Measurements from ENCODE around the gene LRP10.

Gene LRP10

GRCh38 chr14:22865424-22866405 lies 5.8 kb upstream of the LRP10 start:
- DNase-seq: peak; percentile 47
- TF ChIP-seq POLR2A (IDR thresholded peaks at IDR 0.05; ENCODE audit: low read length) (no peak), GATA1 (IDR thresholded peaks at IDR 0.05; ENCODE audit: low read depth, low read length) (no peak)

GRCh38 chr14:22866874-22867273 lies 4.7 kb upstream of the LRP10 start:
- TF ChIP-seq GATA1 (IDR thresholded peaks at IDR 0.05; ENCODE audit: low read depth, low read length): no peak
- TF ChIP-seq POLR2A (IDR thresholded peaks at IDR 0.05; ENCODE audit: low read length): no peak
- no peak for DNase-seq

DNA sequence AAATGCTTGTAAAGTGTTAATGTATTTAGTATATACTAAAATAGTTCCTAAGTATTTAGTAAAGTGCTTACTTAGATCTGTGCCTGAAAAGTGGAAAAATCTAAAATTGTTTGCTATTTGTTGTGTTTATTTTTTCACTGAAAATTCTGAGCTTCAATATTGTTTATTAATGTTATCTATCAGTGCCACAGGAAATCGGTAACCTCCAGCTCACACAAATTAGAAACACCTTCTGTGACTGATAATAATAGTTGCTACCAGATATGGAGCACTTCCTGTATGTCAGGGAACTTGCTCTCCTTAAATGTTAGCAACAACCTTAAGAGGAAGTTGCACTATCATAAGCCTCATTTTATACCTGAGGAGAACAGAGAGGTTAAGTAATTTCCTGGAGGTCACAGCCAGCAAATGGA lies 723 bp upstream of the LRP10 start:
- DNase-seq: peak in 1 of 2 experiments; percentile 85
- no peak for TF ChIP-seq POLR2A (IDR thresholded peaks at IDR 0.05; ENCODE audit: low read length)
- TF ChIP-seq GATA1 (IDR thresholded peaks at IDR 0.05; ENCODE audit: low read depth, low read length): no peak

GRCh38 chr14:22872033-22872832 lies 693 bp downstream of the LRP10 start:
- no peak for TF ChIP-seq GATA1 (IDR thresholded peaks at IDR 0.05; ENCODE audit: low read depth, low read length)
- TF ChIP-seq POLR2A (IDR thresholded peaks at IDR 0.05; ENCODE audit: low read length): no peak
- DNase-seq: peak; percentile 78 to 91

- no peak for DNase-seq
- TF ChIP-seq GATA1 (IDR thresholded peaks at IDR 0.05; ENCODE audit: low read depth, low read length): no peak
- TF ChIP-seq POLR2A (IDR thresholded peaks at IDR 0.05; ENCODE audit: low read length): no peak
Measured at GRCh38 chr14:22872833-22873520, 1.4 kb downstream of the LRP10 start.

DNA sequence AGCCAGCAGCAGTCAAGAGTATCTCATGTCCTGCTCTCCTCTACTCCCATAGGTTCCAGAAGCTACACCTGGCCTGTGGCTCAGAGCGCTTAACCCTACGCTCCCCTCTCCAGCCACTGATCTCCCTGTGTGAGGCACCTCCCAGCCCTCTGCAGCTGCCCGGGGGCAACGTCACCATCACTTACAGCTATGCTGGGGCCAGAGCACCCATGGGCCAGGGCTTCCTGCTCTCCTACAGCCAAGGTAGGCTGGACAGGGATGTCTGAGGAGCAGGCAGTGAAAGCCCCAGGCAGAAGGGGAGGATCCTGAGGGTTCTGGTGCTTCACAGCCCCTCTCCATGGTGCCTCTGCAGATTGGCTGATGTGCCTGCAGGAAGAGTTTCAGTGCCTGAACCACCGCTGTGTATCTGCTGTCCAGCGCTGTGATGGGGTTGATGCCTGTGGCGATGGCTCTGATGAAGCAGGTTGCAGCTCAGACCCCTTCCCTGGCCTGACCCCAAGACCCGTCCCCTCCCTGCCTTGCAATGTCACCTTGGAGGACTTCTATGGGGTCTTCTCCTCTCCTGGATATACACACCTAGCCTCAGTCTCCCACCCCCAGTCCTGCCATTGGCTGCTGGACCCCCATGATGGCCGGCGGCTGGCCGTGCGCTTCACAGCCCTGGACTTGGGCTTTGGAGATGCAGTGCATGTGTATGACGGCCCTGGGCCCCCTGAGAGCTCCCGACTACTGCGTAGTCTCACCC lies 3.6 kb downstream of the LRP10 start:
- no peak for DNase-seq

GRCh38 chr14:22875748-22876319 lies 4.3 kb downstream of the LRP10 start:
- TF ChIP-seq GATA1 (IDR thresholded peaks at IDR 0.05; ENCODE audit: low read depth, low read length): no peak
- no peak for TF ChIP-seq POLR2A (IDR thresholded peaks at IDR 0.05; ENCODE audit: low read length)
- no peak for DNase-seq

More for the DNA sequence above, 3.6 kb downstream of the LRP10 start:
- no peak for TF ChIP-seq POLR2A (IDR thresholded peaks at IDR 0.05; ENCODE audit: low read length)
- TF ChIP-seq GATA1 (IDR thresholded peaks at IDR 0.05; ENCODE audit: low read depth, low read length): no peak

GRCh38 chr14:22877000-22877501 lies 5.5 kb downstream of the LRP10 start:
- DNase-seq: no peak
- no peak for TF ChIP-seq GATA1 (IDR thresholded peaks at IDR 0.05; ENCODE audit: low read depth, low read length)
- TF ChIP-seq POLR2A (IDR thresholded peaks at IDR 0.05; ENCODE audit: low read length): no peak

DNA sequence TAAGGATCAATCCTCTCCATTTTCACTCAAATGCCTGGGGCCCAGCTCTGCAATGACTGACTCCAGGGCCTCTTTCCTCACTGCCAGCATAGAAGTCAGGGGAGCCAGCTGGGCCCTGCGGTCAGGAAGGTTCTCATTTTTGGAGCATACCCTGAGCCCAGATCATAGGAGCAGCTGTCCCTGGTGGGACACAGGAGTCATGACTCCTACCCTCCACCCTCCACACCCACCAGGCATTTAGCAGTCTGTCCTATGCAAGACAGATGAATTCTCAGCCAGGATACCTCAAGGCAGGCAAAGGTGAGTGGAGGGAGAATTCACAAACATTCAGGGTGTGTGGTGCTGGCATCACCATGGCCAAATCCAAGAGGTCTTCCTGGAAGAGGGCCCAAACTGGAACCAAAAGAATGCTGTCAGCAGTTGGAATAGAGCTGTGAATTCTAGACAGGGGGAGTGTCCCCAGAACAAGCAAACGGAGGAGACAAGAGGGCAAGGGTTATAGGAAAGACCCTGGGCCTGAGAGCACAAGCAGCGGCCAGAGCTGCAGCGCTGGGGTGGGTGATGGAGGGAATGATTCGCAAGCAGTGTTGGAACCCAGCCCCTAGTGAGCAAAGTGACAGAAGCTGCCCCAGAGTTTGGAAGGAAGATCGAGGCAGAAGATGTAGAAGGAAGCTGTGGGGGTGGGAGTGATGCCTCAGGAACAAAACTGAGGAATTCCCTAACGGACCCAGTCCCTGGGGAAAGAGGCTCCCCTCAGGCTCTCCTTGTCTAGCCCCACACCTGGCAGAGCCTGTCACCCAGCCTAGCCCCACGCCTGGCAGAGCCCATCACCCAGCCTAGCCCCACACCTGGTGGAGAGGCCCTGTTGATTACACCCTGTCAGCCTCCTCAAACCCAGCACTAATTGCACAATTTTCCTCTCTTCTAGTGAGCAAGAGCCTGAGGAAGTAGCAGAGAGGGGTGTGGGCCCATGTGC lies 7.0 kb downstream of the LRP10 start:
- TF ChIP-seq GATA1 (IDR thresholded peaks at IDR 0.05; ENCODE audit: low read depth, low read length) (no peak), POLR2A (IDR thresholded peaks at IDR 0.05; ENCODE audit: low read length) (no peak)
- DNase-seq: no peak

DNA sequence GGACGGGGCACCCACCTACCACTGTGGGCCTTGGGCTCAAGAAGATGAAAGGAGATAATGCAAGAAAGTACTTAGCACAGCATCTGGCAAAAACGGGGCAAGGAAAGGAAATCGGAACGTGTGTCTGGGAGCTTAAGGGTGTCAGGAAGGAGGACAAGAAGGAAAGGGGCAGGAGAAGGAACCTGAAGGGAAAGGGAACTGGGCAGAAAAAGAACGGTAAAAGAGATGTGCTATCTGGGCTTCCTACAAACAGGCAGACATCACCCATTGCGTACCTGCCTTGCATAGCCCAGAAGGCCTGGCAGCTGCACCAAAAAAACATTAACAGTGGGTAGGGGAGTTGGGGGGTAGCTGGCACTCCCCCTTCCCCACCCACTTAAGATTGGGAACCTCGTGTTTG lies 10.5 kb downstream of the LRP10 start:
- TF ChIP-seq POLR2A (IDR thresholded peaks at IDR 0.05; ENCODE audit: low read length) (no peak), GATA1 (IDR thresholded peaks at IDR 0.05; ENCODE audit: low read depth, low read length) (no peak)
- DNase-seq: no peak

- DNase-seq: peak in 1 of 2 experiments; percentile 50
Measured at GRCh38 chr14:22882529-22883172, 11.1 kb downstream of the LRP10 start.

More at GRCh38 chr14:22882529-22883172, 11.1 kb downstream of the LRP10 start:
- TF ChIP-seq POLR2A (IDR thresholded peaks at IDR 0.05; ENCODE audit: low read length) (no peak), GATA1 (IDR thresholded peaks at IDR 0.05; ENCODE audit: low read depth, low read length) (no peak)
